HG02678 (cell line): ENCODE results near the gene SWT1.
A peak's percentile ranks its signal among the peaks of the same experiment; 100 is the strongest.

Experiments used
- ATAC-seq: cut with Tn5 transposase; IDR thresholded peaks from one replicate; pipeline ENCODE4 v1.9.1; 2021; ENCODE audit warnings: mild to moderate bottlenecking, moderate library complexity; ENCODE audit not compliant: unreplicated experiment

Gene SWT1

DNA sequence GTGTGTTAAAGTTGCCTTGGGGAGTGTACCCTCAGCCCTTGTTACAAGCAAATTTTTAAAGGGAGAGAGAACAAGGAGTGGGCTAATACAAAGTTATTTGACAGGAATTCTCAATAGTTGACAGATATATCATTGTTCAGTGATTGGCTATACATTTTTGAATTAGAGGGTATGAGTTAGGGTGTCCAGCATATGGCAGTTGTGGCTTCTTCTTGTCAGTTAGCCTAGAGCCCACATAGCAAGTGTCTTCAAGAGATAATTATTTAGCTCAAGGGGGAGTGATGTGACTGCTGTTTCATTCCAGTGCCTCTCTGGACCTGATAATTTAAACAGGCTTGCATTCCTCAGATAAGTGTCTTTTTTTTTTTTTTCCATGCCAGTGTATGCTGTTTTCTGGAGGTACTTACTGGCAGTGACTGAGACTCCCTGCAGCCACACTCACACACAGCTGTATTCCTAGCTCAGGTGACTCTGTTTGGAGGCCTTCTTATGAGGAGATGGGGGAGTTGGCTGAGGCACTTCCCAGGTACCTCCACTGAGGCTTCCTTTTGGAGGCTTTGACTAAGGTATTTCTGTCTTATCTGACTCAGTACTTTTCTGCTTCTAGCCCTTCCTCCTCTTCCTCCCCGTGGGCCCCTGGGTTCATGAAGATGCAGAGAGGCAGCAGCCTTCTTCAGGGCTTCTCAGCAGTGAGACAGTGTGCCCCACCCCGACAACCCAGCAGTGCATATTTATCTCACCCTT lies 127.7 kb downstream of the SWT1 start:
- ATAC-seq: no peak

DNA sequence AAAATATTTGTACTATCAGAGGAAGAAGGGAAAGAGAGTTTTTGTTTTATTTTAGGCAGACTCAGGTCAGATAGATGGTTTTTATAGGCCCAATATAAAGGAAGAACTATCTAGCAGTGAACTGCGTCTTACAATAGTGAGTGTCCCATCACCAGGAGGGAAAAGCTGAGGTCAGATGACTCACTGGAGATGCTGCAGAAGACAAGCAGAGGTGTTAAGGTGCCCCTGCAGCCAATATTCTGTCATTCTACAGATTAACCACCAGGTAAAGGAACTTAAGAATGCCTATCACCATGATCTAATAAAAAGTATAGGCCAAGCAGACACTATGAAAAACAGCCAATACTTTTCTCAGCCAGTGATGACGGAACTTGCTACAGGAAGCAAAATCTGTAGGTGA lies 130.5 kb downstream of the SWT1 start:
- no peak for ATAC-seq

- no peak for ATAC-seq
Observed at GRCh38 chr1:185288435-185288834, 131.5 kb downstream of the SWT1 start.

- no peak for ATAC-seq
Observed at GRCh38 chr1:185289880-185290279, 132.9 kb downstream of the SWT1 start.

- ATAC-seq: peak; percentile 40
Observed at GRCh38 chr1:185291159-185291558, 134.2 kb downstream of the SWT1 start.

DNA sequence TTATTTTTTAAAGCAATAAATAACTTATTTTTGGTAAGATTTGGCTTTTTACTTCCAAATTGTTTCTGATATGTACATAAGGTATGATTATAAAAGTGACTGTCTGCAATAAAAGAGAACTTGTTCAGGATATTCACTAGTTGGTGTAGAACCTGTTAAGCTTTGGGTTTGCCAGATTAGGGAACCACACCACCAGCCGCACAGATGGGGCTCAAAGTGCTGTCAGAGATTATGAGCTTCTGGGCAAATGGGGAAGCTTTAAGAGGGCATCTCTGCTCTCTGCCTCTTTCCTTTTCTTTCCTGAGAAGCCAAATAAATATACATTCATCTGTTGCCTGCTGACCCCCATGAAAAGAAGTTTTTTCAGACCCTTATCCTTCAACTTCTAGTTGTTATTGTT lies 134.7 kb downstream of the SWT1 start:
- ATAC-seq: no peak

- ATAC-seq: no peak
Observed at GRCh38 chr1:185292237-185292636, 135.3 kb downstream of the SWT1 start.

- no peak for ATAC-seq
Observed at GRCh38 chr1:185293967-185294542, 137.1 kb downstream of the SWT1 start.

- no peak for ATAC-seq
Observed at GRCh38 chr1:185295091-185295490, 138.1 kb downstream of the SWT1 start.

DNA sequence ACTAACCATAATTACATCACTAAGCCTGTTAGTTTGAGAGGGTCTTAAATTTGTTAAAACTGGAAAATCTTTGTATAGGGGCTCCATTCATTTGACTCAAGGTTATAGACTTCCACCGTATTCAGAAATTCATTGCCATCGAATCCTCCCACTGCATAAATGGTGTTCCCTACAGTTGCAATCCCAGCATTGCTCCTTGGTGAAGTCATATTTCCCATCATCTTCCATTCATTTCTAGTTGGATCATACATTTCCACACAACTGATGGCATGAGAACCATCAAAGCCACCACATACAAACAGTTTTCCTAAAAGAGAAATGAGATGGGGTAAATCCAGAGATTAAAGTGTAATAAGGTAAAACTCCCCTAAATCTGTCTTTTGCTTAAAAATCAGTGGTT lies 141.0 kb downstream of the SWT1 start:
- ATAC-seq: no peak

GRCh38 chr1:185300152-185300551 lies 143.2 kb downstream of the SWT1 start:
- no peak for ATAC-seq

GRCh38 chr1:185305419-185305818 lies 148.5 kb downstream of the SWT1 start:
- no peak for ATAC-seq

GRCh38 chr1:185308126-185308525 lies 151.2 kb downstream of the SWT1 start:
- no peak for ATAC-seq

GRCh38 chr1:185309566-185309965 lies 152.6 kb downstream of the SWT1 start:
- ATAC-seq: no peak

DNA sequence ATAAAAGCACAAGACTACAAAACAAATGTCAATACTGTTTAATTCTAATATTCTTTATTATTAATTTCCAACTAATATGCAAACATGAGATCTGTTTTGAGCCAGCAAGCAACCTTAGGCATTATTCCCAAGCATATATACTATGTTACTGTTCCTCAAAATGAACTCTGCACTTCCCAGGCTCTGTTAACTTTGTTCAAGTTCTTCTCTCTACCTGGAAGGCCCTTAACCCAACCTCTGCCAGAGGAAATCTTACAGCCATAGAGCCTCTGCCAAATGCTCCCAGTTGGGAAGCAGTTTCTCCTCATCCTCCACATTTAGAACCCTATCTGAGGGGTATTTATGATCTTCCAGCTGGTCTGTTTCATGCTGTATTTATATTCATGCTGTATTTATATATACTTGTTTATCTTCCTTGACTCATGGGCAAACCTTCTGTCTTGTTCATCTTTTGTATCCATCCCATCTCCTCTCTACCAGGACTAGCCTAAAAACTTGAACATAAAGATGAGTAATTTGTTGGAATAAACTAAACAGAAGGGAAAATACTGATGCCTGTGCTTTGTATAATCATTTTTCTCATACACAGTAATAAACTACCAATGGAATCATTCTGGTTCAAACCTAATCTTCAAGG lies 154.7 kb downstream of the SWT1 start:
- no peak for ATAC-seq

DNA sequence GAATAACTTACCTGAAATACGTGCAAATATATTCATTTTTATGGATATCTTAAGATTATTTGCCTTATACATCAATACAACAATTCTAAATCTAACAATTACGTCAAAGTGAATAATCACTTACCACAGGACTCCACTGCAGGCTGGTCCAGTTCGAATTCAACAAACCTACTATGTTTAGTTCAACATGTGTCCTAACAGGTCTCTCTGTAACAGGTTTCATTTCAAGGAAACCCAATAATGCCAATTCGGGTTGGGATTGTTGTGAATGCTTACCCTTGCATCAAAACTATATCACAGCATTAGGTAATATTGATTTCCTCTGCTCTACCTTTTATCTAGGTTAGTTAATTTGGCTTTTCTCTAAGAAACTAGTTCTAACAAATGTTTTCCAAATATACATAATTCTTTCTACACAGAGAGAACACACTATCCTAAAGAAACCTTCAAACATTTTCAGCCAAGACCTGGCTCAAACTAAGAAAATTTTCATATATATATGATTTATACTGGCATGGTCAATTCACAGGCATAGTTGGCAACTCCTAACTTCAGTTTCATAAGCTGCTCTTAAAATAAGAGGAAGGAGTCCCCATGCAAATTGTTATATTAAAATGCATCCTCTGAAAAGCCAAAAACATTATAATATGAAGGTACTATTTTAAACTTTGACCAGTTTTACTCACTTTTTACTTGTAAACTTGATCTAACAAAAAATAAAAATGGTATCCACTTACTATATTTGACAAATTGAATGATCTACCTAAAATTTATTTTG lies 155.6 kb downstream of the SWT1 start:
- no peak for ATAC-seq

DNA sequence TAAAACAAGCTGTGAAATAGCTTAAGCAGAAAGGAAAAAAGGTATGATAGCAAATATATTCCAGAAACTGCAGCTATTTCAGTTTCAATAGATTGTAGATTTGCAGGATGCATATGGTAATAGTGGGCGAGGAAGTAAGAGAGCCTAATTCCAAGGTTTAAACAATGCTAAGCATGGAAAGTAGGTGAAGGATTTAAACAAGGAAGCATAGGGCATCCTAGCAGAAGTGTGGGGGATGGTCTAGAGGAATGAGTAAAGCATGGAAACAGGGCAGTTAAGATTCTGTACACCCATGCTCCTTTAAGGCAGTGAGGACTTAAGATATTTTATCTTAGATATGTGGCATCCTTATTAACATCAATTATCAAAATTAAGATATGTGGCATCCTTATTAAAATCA lies 157.4 kb downstream of the SWT1 start:
- no peak for ATAC-seq

DNA sequence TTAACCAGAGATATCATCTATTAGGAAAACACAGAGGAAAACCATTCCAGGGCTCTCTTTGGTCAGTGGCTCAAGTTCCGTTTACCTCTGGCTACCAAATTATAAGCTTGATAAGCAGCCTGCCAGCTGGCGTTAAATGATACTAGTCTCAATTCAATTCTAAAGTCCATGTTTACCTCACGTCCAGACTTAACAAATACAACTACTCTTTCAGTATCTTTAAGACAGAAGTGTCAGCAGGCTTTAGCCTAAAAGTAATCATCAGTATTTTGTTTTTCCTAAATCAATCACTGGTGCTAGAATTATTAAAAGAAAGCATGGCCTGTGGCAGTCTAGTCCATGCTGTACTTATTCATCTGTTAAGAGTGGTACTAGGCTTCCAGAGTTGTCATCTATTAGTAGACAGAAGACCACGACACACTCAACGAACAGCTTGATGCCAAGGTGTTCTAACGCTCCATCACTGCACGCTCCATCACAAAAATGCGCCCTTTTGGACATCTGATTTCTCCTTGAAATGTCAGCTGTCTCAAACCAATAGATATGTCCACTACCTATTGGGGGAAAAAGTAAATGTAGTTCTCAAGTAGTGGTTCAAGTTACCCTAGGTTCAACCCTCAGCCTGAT lies 158.6 kb downstream of the SWT1 start:
- peak; percentile 0 for ATAC-seq

- peak; percentile 48 for ATAC-seq
Observed at GRCh38 chr1:185316163-185317033, 159.4 kb downstream of the SWT1 start.
